Stimulated activated naive B cell treated with anti-CD40 and anti-IgM and Interleukin-4, amounts not matched to agents 10 μg/mL and 1 μg/mL and 100 μg/mL, for 72 hours (primary cell): ENCODE results near the gene KCTD17.

Source experiments
- ATAC-seq, 2 donors: fragments of 150-1000 bp; cut with Tn5 transposase; replicated peaks; 2 replicates each; pipeline ENCODE4 v1.10.0; 2021; ENCODE audit warnings: moderate library complexity in 1 of 2
- DNase-seq: peaks from one replicate; pipeline ENCODE4 v3.0.0; 2021
- H3K27ac Mint-ChIP-seq: one replicate; pipeline ENCODE4 v1.8.0; 2022; ENCODE audit warnings: mild to moderate bottlenecking, mixed read lengths
- H3K27me3 Mint-ChIP-seq, 2 donors: one replicate each; pipeline ENCODE4 v1.8.0; 2022; ENCODE audit warnings: mixed read lengths in 2 of 2
- H3K36me3 Mint-ChIP-seq, 2 donors: one replicate each; pipeline ENCODE4 v1.8.0; 2022; ENCODE audit warnings: mixed read lengths in 2 of 2, mild to moderate bottlenecking in 1 of 2
- H3K4me1 Mint-ChIP-seq, 2 donors: one replicate each; pipeline ENCODE4 v1.8.0; 2022; ENCODE audit warnings: mixed read lengths in 2 of 2, mild to moderate bottlenecking in 1 of 2
- H3K4me3 Mint-ChIP-seq, 2 donors: one replicate each; pipeline ENCODE4 v1.8.0; 2022; ENCODE audit warnings: mild to moderate bottlenecking in 2 of 2, mixed read lengths in 2 of 2, moderate library complexity in 1 of 2
- H3K9me3 Mint-ChIP-seq, 2 donors: one replicate each; pipeline ENCODE4 v1.8.0; 2022; ENCODE audit warnings: mixed read lengths in 2 of 2, mild to moderate bottlenecking in 1 of 2

KCTD17 gene

DNA sequence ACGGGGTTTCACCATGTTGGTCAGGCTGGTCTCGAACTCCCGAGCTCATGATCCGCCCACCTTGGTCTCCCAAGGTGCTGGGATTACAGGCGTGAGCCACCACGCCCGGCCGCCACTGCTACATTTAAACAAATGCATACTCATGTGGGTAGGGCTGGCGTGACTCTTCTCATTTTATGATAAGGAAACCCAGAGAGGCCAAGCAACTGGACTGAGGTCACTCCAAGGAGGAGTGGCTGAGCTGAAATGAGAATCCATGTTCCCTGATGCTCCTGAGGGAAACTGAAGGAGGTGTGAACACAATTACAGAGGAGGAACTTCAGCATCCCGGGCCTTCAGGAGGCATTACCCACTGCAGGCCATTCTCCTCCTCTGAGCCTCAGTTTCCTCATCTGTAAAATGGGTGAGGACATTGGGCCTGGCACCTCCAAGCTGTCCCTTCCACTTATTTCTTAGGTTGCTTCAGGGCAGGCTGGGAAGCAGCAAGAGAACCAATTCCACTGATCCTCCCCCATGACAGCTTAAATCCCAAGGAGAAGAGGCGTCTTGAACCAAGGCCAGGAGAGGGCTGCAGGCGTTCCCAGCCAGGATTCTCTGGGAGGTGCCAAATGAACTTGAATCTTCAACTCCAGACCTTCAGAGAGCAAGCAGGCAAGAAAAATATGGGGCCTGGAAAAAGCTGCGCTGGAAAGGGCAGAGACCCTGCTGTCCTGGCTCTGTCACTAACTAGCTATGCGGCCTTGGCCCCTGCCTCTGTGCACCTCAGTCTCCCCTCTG, 35.2 kb upstream of the KCTD17 start:
- ATAC-seq (no peak), DNase-seq (no peak)
- no peaks in the 10 kb centered on the region for H3K27me3 Mint-ChIP-seq
- peaks cover 0 to 20% of the 10 kb centered on the region in 2 donors for H3K4me1 Mint-ChIP-seq
- H3K27ac Mint-ChIP-seq = peak overlapping the region; percentile 25
- H3K9me3 Mint-ChIP-seq = no peaks in the 10 kb centered on the region
- H3K36me3 Mint-ChIP-seq = no peaks in the 10 kb centered on the region
- no peak overlapping the region for H3K4me3 Mint-ChIP-seq

DNA sequence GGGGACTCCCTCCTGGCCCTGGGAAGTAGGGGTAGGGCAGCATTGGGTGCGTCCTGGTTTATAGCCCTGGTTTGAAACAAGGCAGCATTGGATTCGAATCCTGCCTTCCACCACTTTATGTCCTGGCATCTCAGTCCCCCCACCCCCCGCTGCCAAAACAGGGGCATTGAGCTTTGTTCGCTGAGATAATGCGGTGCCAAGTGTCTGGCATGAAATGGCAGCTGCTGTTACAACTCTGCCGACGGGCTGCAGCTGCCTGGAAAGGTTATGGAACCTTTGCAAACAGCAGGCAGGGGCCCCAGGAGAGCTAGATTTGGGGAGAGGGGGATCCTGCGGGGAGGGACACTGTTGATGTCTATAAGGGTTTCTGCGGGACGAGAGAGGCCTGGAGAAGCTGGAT, 34.2 kb upstream of the KCTD17 start:
- Mint-ChIP-seq H3K4me3 (no peak overlapping the region), H3K36me3 (no peaks in the 10 kb centered on the region), H3K4me1 (peaks cover 8 to 30% of the 10 kb centered on the region in 2 donors), H3K9me3 (no peaks in the 10 kb centered on the region), H3K27ac (no peak overlapping the region), H3K27me3 (no peaks in the 10 kb centered on the region)
- ATAC-seq (no peak), DNase-seq (no peak)

DNA sequence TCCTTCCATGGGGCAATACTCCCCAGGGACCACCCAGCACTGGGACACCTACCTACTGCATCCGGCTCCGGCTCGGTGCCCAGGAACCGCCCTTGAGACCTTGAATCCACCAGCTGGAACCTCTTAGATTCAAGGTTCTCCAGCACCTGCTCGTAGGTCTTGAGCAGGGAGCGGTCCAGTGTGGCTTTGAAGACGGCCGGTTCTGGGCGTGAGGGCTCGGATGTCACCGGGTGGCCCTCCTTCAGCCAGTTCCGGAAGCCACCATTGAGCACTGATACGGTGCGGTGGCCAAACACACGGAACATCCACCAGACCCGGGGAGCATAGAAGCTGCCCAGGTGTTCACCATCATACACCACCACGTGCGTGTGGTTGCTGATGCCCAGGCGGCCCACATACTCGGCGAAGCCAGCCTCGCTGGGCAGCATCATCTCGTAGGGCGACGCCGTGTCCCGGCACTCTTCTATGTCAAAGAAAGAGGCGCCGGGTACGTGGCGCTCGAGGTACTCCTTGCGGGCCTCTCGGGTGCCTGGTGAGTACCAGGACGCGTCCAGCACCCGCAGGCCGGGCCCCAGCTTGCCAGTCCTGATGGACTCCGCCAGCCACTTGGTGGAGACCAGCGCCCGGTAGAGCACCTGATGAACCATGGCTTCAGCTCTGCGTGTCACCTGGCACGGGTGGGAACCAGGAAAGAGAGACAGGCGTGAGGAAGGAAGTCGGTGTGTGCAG, 33.3 kb upstream of the KCTD17 start:
- H3K4me1 Mint-ChIP-seq = peaks cover 8 to 32% of the 10 kb centered on the region in 2 donors
- peak overlapping the region; percentile 81 to 83 for H3K4me3 Mint-ChIP-seq
- DNase-seq (no peak), ATAC-seq (no peak)
- H3K27me3 Mint-ChIP-seq = no peaks in the 10 kb centered on the region
- no peaks in the 10 kb centered on the region for H3K36me3 Mint-ChIP-seq
- H3K9me3 Mint-ChIP-seq = no peaks in the 10 kb centered on the region
- peak overlapping the region; percentile 77 for H3K27ac Mint-ChIP-seq

DNA sequence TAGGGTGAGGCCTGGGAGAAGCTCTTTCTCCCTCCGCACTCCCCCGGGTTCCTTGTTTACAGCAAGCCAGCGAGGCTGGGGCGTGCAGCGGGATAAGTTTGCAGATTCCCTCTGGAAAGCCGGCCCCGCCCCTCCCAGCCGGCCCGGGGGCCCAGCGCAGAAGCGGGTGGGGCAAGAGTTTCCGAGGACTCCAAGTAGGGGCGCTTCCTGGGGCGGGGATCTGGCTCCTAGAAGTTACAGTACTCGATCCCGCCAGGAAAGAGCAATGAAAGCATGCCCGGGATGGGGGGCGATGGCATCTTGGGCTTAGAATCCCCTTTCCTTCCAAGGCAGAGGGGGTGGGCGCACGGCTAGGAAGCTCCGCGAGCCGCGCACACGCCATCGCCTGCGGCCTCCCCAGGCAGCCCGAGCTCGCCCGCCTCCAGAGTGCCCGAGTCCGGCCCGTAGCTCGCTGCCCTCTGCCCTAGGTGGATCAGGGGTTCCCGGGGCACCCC, 32.7 kb upstream of the KCTD17 start:
- H3K27ac Mint-ChIP-seq = peak overlapping the region; percentile 77
- peak; percentile 17 for DNase-seq
- no peaks in the 10 kb centered on the region for H3K9me3 Mint-ChIP-seq
- no peaks in the 10 kb centered on the region for H3K27me3 Mint-ChIP-seq
- H3K4me1 Mint-ChIP-seq = peaks cover 8 to 32% of the 10 kb centered on the region in 2 donors
- H3K36me3 Mint-ChIP-seq = no peaks in the 10 kb centered on the region
- H3K4me3 Mint-ChIP-seq = peak overlapping the region; percentile 81 to 83
- peak; percentile 40 to 50 for ATAC-seq

DNA sequence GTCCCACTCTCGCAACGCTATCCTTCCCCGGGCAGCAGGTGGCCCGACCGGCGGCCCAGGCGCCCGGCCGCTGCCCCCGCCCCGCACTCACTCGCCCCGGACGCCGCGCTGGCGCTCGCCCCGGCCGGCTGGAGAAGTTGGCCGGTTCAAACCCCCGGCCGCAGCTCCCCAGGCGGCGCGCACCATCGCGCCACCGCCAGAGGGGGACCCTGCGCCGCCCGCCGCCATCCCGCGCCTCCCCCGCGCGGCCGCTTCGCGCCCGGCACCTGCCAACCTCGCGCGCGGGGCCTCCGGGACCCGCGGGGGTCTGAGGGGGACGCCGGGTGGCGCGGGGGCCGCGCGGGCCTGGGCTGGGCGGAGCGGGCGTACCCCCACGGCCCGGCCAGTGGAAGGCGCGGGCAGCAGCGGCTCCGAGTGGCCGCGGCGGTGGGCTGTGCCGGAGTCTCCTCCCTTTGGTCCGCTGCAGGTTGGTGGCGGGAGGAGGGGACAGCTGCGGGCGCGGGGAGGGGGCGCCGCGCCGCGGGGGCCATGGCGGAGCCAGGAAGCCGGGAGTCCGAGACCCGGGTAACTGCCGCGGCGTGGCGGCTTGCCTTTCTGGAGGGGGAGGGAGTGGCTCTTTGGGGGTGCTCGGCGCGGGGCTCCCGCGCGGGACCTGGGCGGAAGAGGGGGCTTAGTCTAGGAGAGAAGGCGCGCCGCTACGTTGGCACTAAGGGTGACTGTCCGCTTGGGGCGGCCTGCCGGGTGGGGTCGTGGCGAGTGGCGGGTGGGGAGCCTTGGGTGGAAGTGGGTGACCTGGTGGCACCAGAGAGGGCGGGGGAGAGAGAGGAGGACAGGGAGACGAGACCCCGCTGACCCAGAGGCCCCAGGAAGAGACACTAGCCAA, 32.0 kb upstream of the KCTD17 start, which contains the start of the genes MPST and TST:
Gene MPST, plus strand, starts transcription at position 434 of the 883 bp plus-strand sequence. Its CDS starts 95 bp downstream, at position 529.
Gene TST, minus strand, starts transcription at position 139 of the 883 bp plus-strand sequence. CDS start 715 bp downstream, outside the sequence.
- peak within 1 kb of the TSS; percentile 89 to 96 for H3K4me3 Mint-ChIP-seq
- no peaks in the 10 kb centered on the region for H3K9me3 Mint-ChIP-seq
- no peaks in the 10 kb centered on the region for H3K36me3 Mint-ChIP-seq
- H3K4me1 Mint-ChIP-seq = peaks cover 8 to 32% of the 10 kb centered on the region in 2 donors
- peak; percentile 84 to 88 for ATAC-seq
- no peaks in the 10 kb centered on the region for H3K27me3 Mint-ChIP-seq
- peak; percentile 43 for DNase-seq
- H3K27ac Mint-ChIP-seq = peak within 1 kb of the TSS; percentile 86

DNA sequence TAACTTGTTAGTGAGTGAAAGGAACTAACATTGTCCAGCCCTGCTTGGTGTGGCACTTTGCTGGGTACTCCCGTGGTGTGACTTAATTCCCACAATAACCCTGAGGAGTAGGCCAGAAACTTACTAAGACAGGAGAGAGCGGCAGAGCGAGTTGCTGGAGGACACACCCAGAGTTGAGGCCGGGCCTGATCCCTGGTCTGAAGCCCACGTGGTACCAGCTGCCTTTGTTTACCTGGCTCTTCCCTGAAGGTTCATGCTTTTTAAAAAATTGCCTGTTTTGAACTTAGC, 31.4 kb upstream of the KCTD17 start:
- H3K9me3 Mint-ChIP-seq = no peaks in the 10 kb centered on the region
- DNase-seq (no peak), ATAC-seq (peak in 1 of 2 donors; percentile 6)
- peak overlapping the region; percentile 86 for H3K27ac Mint-ChIP-seq
- H3K4me1 Mint-ChIP-seq = peaks cover 10 to 34% of the 10 kb centered on the region in 2 donors
- H3K4me3 Mint-ChIP-seq = peak overlapping the region; percentile 89 to 96
- H3K27me3 Mint-ChIP-seq = no peaks in the 10 kb centered on the region
- peaks cover 4 to 5% of the 10 kb centered on the region in 2 donors for H3K36me3 Mint-ChIP-seq

DNA sequence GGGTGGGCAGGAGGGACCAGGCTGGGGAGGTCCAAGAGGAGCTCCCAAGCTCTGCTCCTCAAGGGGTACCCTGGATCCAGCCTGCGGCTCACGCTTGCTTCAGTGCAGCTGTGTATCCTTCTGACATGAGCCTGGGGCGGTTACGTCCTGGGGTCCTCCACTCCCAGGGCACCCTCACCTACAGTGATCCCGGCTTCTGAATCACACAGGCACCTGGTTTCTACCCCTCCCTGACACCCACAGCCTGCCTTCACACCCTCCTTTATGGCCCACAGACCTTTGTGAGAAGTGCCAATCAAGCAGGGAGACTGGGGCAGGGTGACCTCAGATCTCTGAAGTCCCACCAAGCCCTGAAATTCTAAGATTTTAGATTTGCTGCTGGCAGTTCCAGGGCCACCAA, 30.5 kb upstream of the KCTD17 start:
- peaks cover 6 to 7% of the 10 kb centered on the region in 2 donors for H3K36me3 Mint-ChIP-seq

DNA sequence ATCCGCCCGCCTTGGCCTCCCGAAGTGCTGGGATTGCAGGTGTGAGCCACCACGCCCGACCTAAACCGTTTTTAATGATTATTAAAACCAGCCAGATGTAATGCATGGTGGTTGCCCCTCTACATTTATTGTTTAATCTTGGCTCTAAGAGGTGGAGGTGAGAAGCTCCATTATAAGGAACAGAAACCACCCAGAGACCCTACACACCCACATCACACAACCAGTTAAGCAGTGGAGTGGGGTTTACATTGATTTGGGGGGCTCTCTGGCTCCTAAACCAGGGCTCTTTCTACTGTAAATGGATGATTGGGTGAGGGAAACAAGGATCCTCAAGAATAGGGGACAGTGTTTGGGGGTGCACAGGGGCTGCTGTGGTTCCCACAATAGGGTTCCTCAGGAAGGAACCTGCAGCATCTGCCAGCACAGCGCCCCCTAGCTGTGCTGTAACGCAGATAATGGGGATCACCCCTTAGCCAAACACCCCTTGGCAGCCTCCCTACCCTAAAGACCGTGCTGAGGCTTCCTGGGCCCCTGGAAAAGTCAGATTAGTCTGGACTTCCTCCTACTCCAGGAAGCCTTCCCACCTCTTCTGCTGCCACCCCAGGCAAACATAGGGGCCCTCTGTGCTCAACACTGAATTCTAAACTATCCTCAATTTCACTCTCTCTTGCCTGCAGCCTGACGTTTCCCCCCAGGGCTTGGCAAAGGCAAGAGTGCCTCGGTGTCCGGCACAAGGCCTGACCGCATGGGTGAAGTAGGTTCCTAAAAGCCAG, 29.6 kb upstream of the KCTD17 start:
- H3K9me3 Mint-ChIP-seq = no peaks in the 10 kb centered on the region
- peaks cover 10 to 31% of the 10 kb centered on the region in 2 donors for H3K4me1 Mint-ChIP-seq
- H3K4me3 Mint-ChIP-seq = peak overlapping the region in 1 of 2 donors; percentile 50
- H3K27me3 Mint-ChIP-seq = no peaks in the 10 kb centered on the region
- DNase-seq = peak; percentile 24
- peaks cover 6 to 7% of the 10 kb centered on the region in 2 donors for H3K36me3 Mint-ChIP-seq
- no peak overlapping the region for H3K27ac Mint-ChIP-seq
- ATAC-seq = peak; percentile 43 to 44

More for the DNA sequence above, 30.5 kb upstream of the KCTD17 start:
- no peaks in the 10 kb centered on the region for H3K27me3 Mint-ChIP-seq
- H3K27ac Mint-ChIP-seq = no peak overlapping the region
- H3K4me3 Mint-ChIP-seq = no peak overlapping the region
- no peaks in the 10 kb centered on the region for H3K9me3 Mint-ChIP-seq
- ATAC-seq (no peak), DNase-seq (no peak)
- H3K4me1 Mint-ChIP-seq = peaks cover 10 to 31% of the 10 kb centered on the region in 2 donors

DNA sequence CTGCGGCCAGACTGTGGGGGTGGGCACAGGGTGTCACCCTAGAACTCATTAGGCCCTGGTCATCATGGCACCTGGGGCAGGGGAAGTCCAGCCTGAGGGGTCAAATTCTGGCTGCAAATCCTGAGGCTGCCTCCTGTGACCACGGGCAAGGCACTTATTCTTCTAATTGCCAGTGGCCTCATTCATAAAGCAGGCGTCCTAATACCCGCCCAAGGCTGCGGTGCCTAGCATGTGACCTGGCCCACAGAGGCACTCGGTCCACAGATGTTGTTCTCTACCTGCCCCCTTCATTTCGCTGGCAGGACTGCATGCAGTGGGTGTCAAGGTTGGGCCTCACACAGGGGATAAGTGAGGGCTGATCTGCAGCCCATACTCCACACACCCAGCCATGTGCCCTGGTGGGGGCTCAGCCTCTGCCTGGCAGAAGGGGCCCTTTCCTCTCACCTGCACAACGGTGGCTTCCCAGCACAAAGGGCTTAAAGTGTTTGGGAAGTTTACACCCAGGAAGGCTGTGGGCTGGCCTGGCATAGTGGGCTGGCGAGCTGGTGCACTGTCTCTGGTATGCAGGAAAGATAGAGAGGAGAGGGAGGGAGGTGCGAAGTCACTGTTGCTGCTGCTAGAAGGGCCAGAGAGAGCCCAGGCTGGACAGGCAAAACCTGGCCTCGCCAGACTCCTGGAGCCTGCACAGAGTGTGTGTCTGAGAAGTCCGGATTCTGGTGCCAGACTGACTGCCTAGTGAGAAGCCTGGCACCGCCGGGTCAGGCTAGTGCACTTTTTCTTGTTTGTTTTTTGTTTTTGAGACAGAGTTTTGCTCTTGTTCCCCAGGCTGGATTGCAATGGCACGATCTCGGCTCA, 28.8 kb upstream of the KCTD17 start:
- peaks cover 10 to 31% of the 10 kb centered on the region in 2 donors for H3K4me1 Mint-ChIP-seq
- no peaks in the 10 kb centered on the region for H3K9me3 Mint-ChIP-seq
- H3K4me3 Mint-ChIP-seq = no peak overlapping the region
- no peak overlapping the region for H3K27ac Mint-ChIP-seq
- ATAC-seq = no peak
- H3K36me3 Mint-ChIP-seq = peaks cover 9% of the 10 kb centered on the region in 2 donors
- DNase-seq = no peak
- H3K27me3 Mint-ChIP-seq = no peaks in the 10 kb centered on the region

DNA sequence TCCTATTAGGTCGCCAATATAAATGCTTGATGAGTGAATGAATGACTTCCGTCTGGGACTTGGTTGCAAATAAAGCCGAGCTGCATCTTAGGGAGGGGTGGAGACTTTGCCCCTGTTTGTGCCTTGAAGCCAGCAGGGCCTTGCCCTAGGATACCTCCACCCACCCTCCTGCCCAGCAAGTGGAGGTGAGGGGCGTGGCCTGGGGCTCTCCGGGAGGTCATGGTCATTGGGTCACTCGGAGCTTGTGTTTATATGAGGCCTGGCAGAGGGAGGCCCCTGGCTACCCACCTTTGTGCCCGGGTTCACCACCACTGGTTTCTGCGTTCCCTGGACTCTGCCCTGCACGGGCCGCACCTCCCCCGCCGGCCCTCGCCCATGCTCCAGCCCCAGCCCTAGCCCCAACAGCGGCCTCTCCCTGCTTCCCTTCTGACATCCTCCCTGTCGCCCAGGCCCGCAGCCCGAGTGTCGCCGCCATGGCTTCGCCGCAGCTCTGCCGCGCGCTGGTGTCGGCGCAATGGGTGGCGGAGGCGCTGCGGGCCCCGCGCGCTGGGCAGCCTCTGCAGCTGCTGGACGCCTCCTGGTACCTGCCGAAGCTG, 27.7 kb upstream of the KCTD17 start:
- Mint-ChIP-seq H3K27me3 (no peaks in the 10 kb centered on the region), H3K4me1 (peaks cover 10 to 22% of the 10 kb centered on the region in 2 donors), H3K36me3 (peaks cover 10 to 11% of the 10 kb centered on the region in 2 donors), H3K27ac (no peak overlapping the region), H3K9me3 (no peaks in the 10 kb centered on the region), H3K4me3 (no peak overlapping the region)
- ATAC-seq (no peak), DNase-seq (no peak)

DNA sequence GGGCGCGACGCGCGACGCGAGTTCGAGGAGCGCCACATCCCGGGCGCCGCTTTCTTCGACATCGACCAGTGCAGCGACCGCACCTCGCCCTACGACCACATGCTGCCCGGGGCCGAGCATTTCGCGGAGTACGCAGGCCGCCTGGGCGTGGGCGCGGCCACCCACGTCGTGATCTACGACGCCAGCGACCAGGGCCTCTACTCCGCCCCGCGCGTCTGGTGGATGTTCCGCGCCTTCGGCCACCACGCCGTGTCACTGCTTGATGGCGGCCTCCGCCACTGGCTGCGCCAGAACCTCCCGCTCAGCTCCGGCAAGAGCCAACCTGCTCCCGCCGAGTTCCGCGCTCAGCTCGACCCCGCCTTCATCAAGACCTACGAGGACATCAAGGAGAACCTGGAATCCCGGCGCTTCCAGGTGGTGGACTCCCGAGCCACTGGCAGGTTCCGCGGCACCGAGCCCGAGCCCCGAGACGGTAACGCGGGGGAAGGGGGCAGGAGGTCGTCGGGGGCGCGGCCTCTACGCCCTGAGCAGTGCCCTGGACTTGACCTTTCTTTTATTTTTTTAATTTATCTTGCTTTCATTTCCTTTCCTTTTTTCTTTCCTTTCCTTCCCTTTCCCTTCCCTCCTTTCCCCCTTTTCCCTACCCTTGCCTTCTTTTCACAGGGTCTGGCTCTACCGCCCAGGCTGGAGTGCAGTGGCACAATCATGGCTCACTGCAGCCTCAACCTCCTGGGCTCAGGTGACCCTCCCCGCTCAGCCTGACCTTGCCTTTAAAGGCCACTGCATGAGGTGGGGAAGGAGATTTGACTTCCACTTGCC, 27.0 kb upstream of the KCTD17 start:
- Mint-ChIP-seq H3K36me3 (peaks cover 10 to 11% of the 10 kb centered on the region in 2 donors), H3K4me3 (no peak overlapping the region), H3K9me3 (no peaks in the 10 kb centered on the region), H3K27me3 (no peaks in the 10 kb centered on the region), H3K4me1 (peaks cover 10 to 22% of the 10 kb centered on the region in 2 donors), H3K27ac (no peak overlapping the region)
- no peak for DNase-seq
- no peak for ATAC-seq
